Endothelial cell of umbilical vein (primary cell): ENCODE measurements around the gene PARM1. TPM values are rescaled to one million over a fixed set of nuclear protein-coding genes. Genes with fewer than 3 reads are reported as not detected.

ENCODE experiments used
- BruUV-seq: library from RNA; stranded (reverse); fragments of 400-500 nt; replicated peaks from 2 replicates; lab custom pipeline; 2021; lab: Mats Ljungman, UMichigan
- CTCF ChIA-PET: fragments of 300-600, 350-600 bp; sonication (Branson Sonifier 250); formaldehyde crosslinking; loops from one replicate; lab custom pipeline; 2021; ENCODE audit warnings: antibody characterized with exemption, inconsistent platforms; lab: Charles Lee
- POLR2A ChIA-PET: fragments of 300-600, 350-600 bp; sonication (Branson Sonifier 250); formaldehyde crosslinking; loops from one replicate; lab custom pipeline; 2021; ENCODE audit warnings: antibody characterized with exemption, inconsistent platforms; lab: Charles Lee
- DNase-seq: peaks from one replicate; pipeline ENCODE4 v3.0.0-alpha.2; 2011; ENCODE audit warnings: low read depth, low spot score
- FAIRE-seq: peaks from 2 replicates; lab custom pipeline; 2011; peaks lifted over from hg19 to GRCh38; lab: Jason Lieb, UNC
- H2AFZ ChIP-seq: 2 replicates; pipeline ENCODE4 v1.6.0; 2012; ENCODE audit warnings: low read depth, low read length, control low read depth, inconsistent platforms
- H3K27ac ChIP-seq: 2 replicates; pipeline ENCODE4 v1.5.1; 2011; ENCODE audit warnings: low read depth, mild to moderate bottlenecking, control low read depth, low read length, moderate library complexity; ENCODE audit not compliant: insufficient read depth
- H3K27me3 ChIP-seq, 2 experiments: 2 replicates each; pipeline versions ENCODE4 v1.6.0 to v1.6.1; 2011; ENCODE audit warnings: low read length in 2 of 2, mixed read lengths in 1 of 2; ENCODE audit not compliant: control insufficient read depth in 2 of 2, insufficient read depth in 2 of 2
- H3K36me3 ChIP-seq, 2 experiments: 2 replicates in 1 of 2; 3 replicates in 1 of 2; pipeline ENCODE4 v1.5.1; 2011; ENCODE audit warnings: low read length in 2 of 2, mild to moderate bottlenecking in 1 of 2, moderate library complexity in 1 of 2; ENCODE audit not compliant: control insufficient read depth in 2 of 2, insufficient read depth in 2 of 2; ENCODE audit errors: extremely low read depth in 1 of 2
- H3K4me1 ChIP-seq: 3 replicates; pipeline ENCODE4 v1.5.1; 2011; ENCODE audit warnings: mild to moderate bottlenecking, low read length; ENCODE audit not compliant: control insufficient read depth, insufficient read depth; ENCODE audit errors: extremely low read depth
- H3K4me2 ChIP-seq: 2 replicates; pipeline ENCODE4 v1.6.1; 2011; ENCODE audit warnings: low read length, control low read depth, mixed read lengths; ENCODE audit not compliant: insufficient read depth
- H3K4me3 ChIP-seq, 3 experiments: fragments of 200-600 bp in 1 of 3; sonication (generic), shearing (Covaris generic) in 1 of 3; replicated peaks in 1 of 3; 2 replicates each; pipeline ENCODE4 v1.5.1; 2011 to 2016; ENCODE audit warnings: control low read depth in 3 of 3, low read length in 3 of 3, mild to moderate bottlenecking in 2 of 3, inconsistent platforms in 1 of 3, low read depth in 1 of 3, moderate library complexity in 1 of 3; ENCODE audit not compliant: insufficient read depth in 1 of 3
- H3K79me2 ChIP-seq: 2 replicates; pipeline ENCODE4 v1.6.0; 2012; ENCODE audit warnings: low read length, inconsistent platforms; ENCODE audit not compliant: control insufficient read depth, insufficient read depth
- H3K9ac ChIP-seq: replicated peaks from 2 replicates; pipeline ENCODE3; 2011; ENCODE audit warnings: low read length, control low read depth; ENCODE audit not compliant: insufficient read depth; ENCODE audit errors: extremely low read depth
- H3K9me1 ChIP-seq: replicated peaks from 3 replicates; pipeline ENCODE4 v1.6.0; 2011; ENCODE audit warnings: mild to moderate bottlenecking, low read length; ENCODE audit not compliant: control insufficient read depth, insufficient read depth; ENCODE audit errors: extremely low read depth
- H3K9me3 ChIP-seq: replicated peaks from 2 replicates; pipeline ENCODE4 v1.5.1; 2012; ENCODE audit warnings: low read length, inconsistent platforms; ENCODE audit not compliant: control insufficient read depth, insufficient read depth
- H4K20me1 ChIP-seq: replicated peaks from 2 replicates; pipeline ENCODE3; 2011; ENCODE audit warnings: mild to moderate bottlenecking, low read length; ENCODE audit not compliant: control insufficient read depth, insufficient read depth; ENCODE audit errors: extremely low read depth
- CTCF ChIP-seq, 2 donors: IDR thresholded peaks; 1 replicate in 1 of 2; 2 replicates in 1 of 2; pipeline ENCODE4 v1.5.1; 2011; ENCODE audit warnings: low read length in 2 of 2, mild to moderate bottlenecking in 2 of 2, moderate library complexity in 2 of 2, control low read depth in 1 of 2, inconsistent platforms in 1 of 2, low read depth in 1 of 2; ENCODE audit not compliant: insufficient read depth in 1 of 2; ENCODE audit errors: extremely low read depth in 1 of 2
- EZH2 ChIP-seq: IDR thresholded peaks from 2 replicates; pipeline ENCODE4 v1.6.1; 2012; ENCODE audit warnings: borderline replicate concordance, low read depth, mild to moderate bottlenecking, moderate library complexity, low read length, inconsistent platforms; ENCODE audit not compliant: severe bottlenecking
- FOS ChIP-seq: IDR thresholded peaks from 2 replicates; pipeline ENCODE4 v1.6.1; 2011; ENCODE audit warnings: mild to moderate bottlenecking, low read length, moderate library complexity, borderline replicate concordance; ENCODE audit not compliant: insufficient read depth
- GATA2 ChIP-seq: IDR thresholded peaks from 2 replicates; pipeline ENCODE4 v1.7.0; 2011; ENCODE audit warnings: low read depth, mild to moderate bottlenecking, moderate library complexity, mixed read lengths, low read length; ENCODE audit not compliant: insufficient read length, insufficient read depth
- JUN ChIP-seq: IDR thresholded peaks from 2 replicates; pipeline ENCODE4 v1.6.1; 2011; ENCODE audit warnings: borderline replicate concordance, low read depth; ENCODE audit not compliant: insufficient read length, insufficient read depth
- MAX ChIP-seq: IDR thresholded peaks from 2 replicates; pipeline ENCODE4 v1.6.1; 2011; ENCODE audit not compliant: insufficient read depth, insufficient read length
- MYC ChIP-seq: IDR thresholded peaks from one replicate; pipeline ENCODE4 v1.6.1; 2011; ENCODE audit warnings: mild to moderate bottlenecking, low read depth, low read length
- POLR2A ChIP-seq: IDR thresholded peaks from 2 replicates; pipeline ENCODE4 v1.6.1; 2012; ENCODE audit warnings: low read depth, mild to moderate bottlenecking, control low read depth, low read length
- POLR2AphosphoS5 ChIP-seq: IDR thresholded peaks from 2 replicates; pipeline ENCODE4 v1.6.1; 2012; ENCODE audit warnings: low read depth, mild to moderate bottlenecking, control low read depth, low read length, moderate library complexity; ENCODE audit not compliant: insufficient read depth
- dilution Hi-C: fragments of 300-500 bp; cut with MboI; formaldehyde crosslinking; loops from one replicate; pipeline ENCODE4 v1.15.0; 2019; ENCODE audit warnings: low sequenced_read_pairs; ENCODE audit not compliant: extremely low pct_ligation_motif_present
- intact Hi-C: fragments of 100-400 bp; cut with micrococcal nuclease; formaldehyde crosslinking; loops from one replicate; pipeline ENCODE4 v1.10.0; 2022
- polyA plus RNA-seq, 4 experiments: library from polyadenylated mRNA; depleted of rRNA in 3 of 4; stranded (reverse) in 3 of 4; unstranded in 1 of 4; fragments of >200 nt; gene quantifications; 2 replicates each; pipeline versions ENCODE4 v1.2.1 to v1.2.3, GENCODE V29; 2011 to 2012; ENCODE audit warnings: missing spikeins in 1 of 4
- total RNA-seq: library from RNA; stranded (reverse); gene quantifications from 2 replicates; pipeline ENCODE4 v1.2.3, GENCODE V29; 2021

Gene PARM1
- total and polyA plus RNA-seq, 2 donors (not counting 3 experiments of a cell fraction or from before 2014, with no cell fraction given): 0.01 TPM; not detected in 1

GRCh38 chr4:74921490-74921889 is 11.4 kb upstream of the PARM1 start:
- H3K79me2 ChIP-seq: no peaks in the 10 kb centered on the region
- ChIA-PET POLR2A (no interaction called here), CTCF (no interaction called here)
- TF ChIP-seq POLR2AphosphoS5: no peak
- TF ChIP-seq JUN: no peak
- TF ChIP-seq EZH2: no peak
- no peak for TF ChIP-seq MYC
- no peak for TF ChIP-seq FOS
- no peak for TF ChIP-seq MAX
- no peak for TF ChIP-seq CTCF (IDR thresholded peaks at IDR 0.05; ENCODE audit: extremely low read depth in 1 of 2, insufficient read depth in 1 of 2, low read depth in 1 of 2, low read length in 2 of 2)
- no peak for TF ChIP-seq GATA2
- no peak for TF ChIP-seq POLR2A
- no peaks in the 10 kb centered on the region for H4K20me1 ChIP-seq
- H3K27me3 ChIP-seq: no peaks in the 10 kb centered on the region
- H3K9me1 ChIP-seq: no peaks in the 10 kb centered on the region
- DNase-seq (no peak), FAIRE-seq (no peak)
- no peak overlapping the region for H3K4me3 ChIP-seq
- no peak overlapping the region for H3K4me2 ChIP-seq
- intact Hi-C loops: no loop called here
- H3K9me3 ChIP-seq: no peaks in the 10 kb centered on the region
- no TSS peak for BruUV-seq
- H3K4me1 ChIP-seq: no peaks in the 10 kb centered on the region
- dilution Hi-C loops: no loop called here
- no peaks in the 10 kb centered on the region for H3K36me3 ChIP-seq
- H3K27ac ChIP-seq: no peak overlapping the region
- H3K9ac ChIP-seq: no peak overlapping the region
- no peak overlapping the region for H2AFZ ChIP-seq
